ENCODE data around the gene CHSY1.
A peak's percentile ranks its signal among the peaks of the same experiment; 100 is the strongest.

Gene CHSY1

GRCh38 chr15:101173233-101174119, 78.4 kb downstream of the CHSY1 start:
- DNase-seq (ENCODE audit: low read depth), result no peak
- H3K4me3 ChIP-seq (ENCODE audit: low read depth, low read length), result no peak overlapping the region
- TF ChIP-seq CTCF (conservative IDR thresholded peaks at IDR 0.05; ENCODE audit: low read depth, low read length), result no peak

GRCh38 chr15:101172501-101173071, 79.3 kb downstream of the CHSY1 start:
- DNase-seq (ENCODE audit: low read depth), result peak; percentile 47
- no peak overlapping the region for H3K4me3 ChIP-seq (ENCODE audit: low read depth, low read length)
- no peak for TF ChIP-seq CTCF (conservative IDR thresholded peaks at IDR 0.05; ENCODE audit: low read depth, low read length)

- no peak for DNase-seq (ENCODE audit: low read depth)
- TF ChIP-seq CTCF (conservative IDR thresholded peaks at IDR 0.05; ENCODE audit: low read depth, low read length), result no peak
- no peak overlapping the region for H3K4me3 ChIP-seq (ENCODE audit: low read depth, low read length)
Observed at GRCh38 chr15:101171954-101172353, 79.9 kb downstream of the CHSY1 start.

- DNase-seq (ENCODE audit: low read depth), result peak; percentile 48
- no peak for TF ChIP-seq CTCF (conservative IDR thresholded peaks at IDR 0.05; ENCODE audit: low read depth, low read length)
- H3K4me3 ChIP-seq (ENCODE audit: low read depth, low read length), result no peak overlapping the region
Observed at GRCh38 chr15:101170568-101171350, 81.1 kb downstream of the CHSY1 start.

GRCh38 chr15:101169495-101170071, 82.3 kb downstream of the CHSY1 start:
- TF ChIP-seq CTCF (conservative IDR thresholded peaks at IDR 0.05; ENCODE audit: low read depth, low read length), result no peak
- no peak for DNase-seq (ENCODE audit: low read depth)
- no peak overlapping the region for H3K4me3 ChIP-seq (ENCODE audit: low read depth, low read length)

- TF ChIP-seq CTCF (conservative IDR thresholded peaks at IDR 0.05; ENCODE audit: low read depth, low read length), result no peak
- no peak overlapping the region for H3K4me3 ChIP-seq (ENCODE audit: low read depth, low read length)
- no peak for DNase-seq (ENCODE audit: low read depth)
Observed at GRCh38 chr15:101168898-101169494, 82.9 kb downstream of the CHSY1 start.
